HepG2 (cell line): Measurements from ENCODE around the gene DIMT1. TPM values are rescaled to one million over a fixed set of nuclear protein-coding genes. Genes with fewer than 3 reads are reported as not detected.

ENCODE experiments used
- ATM ChIP-seq: fragments of 450-650 bp; IDR thresholded peaks from 2 replicates; pipeline ENCODE4 v1.7.1; 2017; ENCODE audit warnings: mild to moderate bottlenecking, borderline replicate concordance
- FOXK1 ChIP-seq: sonication (generic); formaldehyde crosslinking; IDR thresholded peaks from 2 replicates; pipeline ENCODE4 v1.4.0; 2020; ENCODE audit warnings: low read depth, missing genetic modification reagents, borderline replicate concordance
- MBNL3 ChIP-seq: fragments of 250-450 bp; sonication (Bioruptor Pico); conservative IDR thresholded peaks from 2 replicates; pipeline ENCODE4 v1.8.0; 2022; ENCODE audit warnings: mild to moderate bottlenecking, inconsistent platforms
- MED1 ChIP-seq: sonication (generic); formaldehyde crosslinking; IDR thresholded peaks from 2 replicates; pipeline ENCODE4 v1.4.0; 2020; ENCODE audit warnings: missing genetic modification reagents
- MZF1 ChIP-seq: sonication (generic); formaldehyde crosslinking; IDR thresholded peaks from 2 replicates; pipeline ENCODE4 v1.8.1; 2023; ENCODE audit warnings: mild to moderate bottlenecking, missing genetic modification reagents, borderline replicate concordance
- PHB2 ChIP-seq: fragments of 450-650 bp; IDR thresholded peaks from 2 replicates; pipeline ENCODE4 v1.6.1; 2018; ENCODE audit not compliant: partially characterized antibody
- XBP1 ChIP-seq: sonication (generic); formaldehyde crosslinking; IDR thresholded peaks from 2 replicates; pipeline ENCODE4 v1.5.0; 2020; ENCODE audit warnings: missing genetic modification reagents
- ZFP41 ChIP-seq: sonication (generic); formaldehyde crosslinking; IDR thresholded peaks from 2 replicates; pipeline ENCODE4 v1.4.0; 2020; ENCODE audit warnings: mild to moderate bottlenecking, missing genetic modification reagents, borderline replicate concordance
- ZNF251 ChIP-seq: sonication (generic); formaldehyde crosslinking; IDR thresholded peaks from 2 replicates; pipeline ENCODE4 v1.9.0; 2021; ENCODE audit warnings: mild to moderate bottlenecking, missing genetic modification reagents
- ZNF282 ChIP-seq: fragments of 450-650 bp; IDR thresholded peaks from 2 replicates; pipeline ENCODE4 v1.6.1; 2018; ENCODE audit not compliant: partially characterized antibody
- ZNF512 ChIP-seq: sonication (generic); formaldehyde crosslinking; IDR thresholded peaks from 2 replicates; pipeline ENCODE4 v1.4.0; 2020; ENCODE audit warnings: mild to moderate bottlenecking, missing genetic modification reagents
- ZNF549 ChIP-seq: sonication (generic); formaldehyde crosslinking; IDR thresholded peaks from 2 replicates; pipeline ENCODE4 v1.5.0; 2020; ENCODE audit warnings: missing genetic modification reagents
- ZNF563 ChIP-seq: sonication (generic); formaldehyde crosslinking; IDR thresholded peaks from 2 replicates; pipeline ENCODE4 v1.8.0; 2022; ENCODE audit warnings: mild to moderate bottlenecking, moderate library complexity, missing genetic modification reagents
- ZNF776 ChIP-seq: sonication (generic); formaldehyde crosslinking; IDR thresholded peaks from 2 replicates; pipeline ENCODE4 v1.4.0; 2020; ENCODE audit warnings: mild to moderate bottlenecking, missing genetic modification reagents
- ZNF781 ChIP-seq: sonication (generic); formaldehyde crosslinking; IDR thresholded peaks from 2 replicates; pipeline ENCODE4 v1.5.1; 2020; ENCODE audit warnings: borderline replicate concordance, mild to moderate bottlenecking, missing genetic modification reagents; ENCODE audit errors: not compliant biosample characterization
- polyA plus RNA-seq, 8 experiments: library from polyadenylated mRNA; depleted of rRNA in 3 of 8; stranded (reverse) in 7 of 8; unstranded in 1 of 8; fragments of >200 nt; fragmentation: Illumina TruSeq in 4 of 8; extraction: Trizol in 4 of 8; gene quantifications; 2 replicates each; pipeline versions ENCODE4 v1.2.1 to v1.2.3, GENCODE V29; 2011 to 2016; ENCODE audit warnings: low read depth in 4 of 8, missing spikeins in 1 of 8, mixed read lengths in 1 of 8; ENCODE audit not compliant: insufficient read depth in 1 of 8
- total RNA-seq, 5 experiments: library from RNA; depleted of rRNA; stranded (reverse); fragments of >200 nt; fragmentation: Illumina TruSeq; extraction: Trizol; gene quantifications; 2 replicates each; pipeline ENCODE4 v1.2.3, GENCODE V29; 2016; ENCODE audit warnings: low read depth in 1 of 5
- TF ChIP-seq, protein P1 (sequence below): sonication (generic); formaldehyde crosslinking; IDR thresholded peaks from 2 replicates; pipeline ENCODE4 v1.4.0; 2020; ENCODE audit warnings: missing genetic modification reagents, borderline replicate concordance
- TF ChIP-seq, protein P2 (sequence below): sonication (generic); formaldehyde crosslinking; IDR thresholded peaks from 2 replicates; pipeline ENCODE4 v1.8.0; 2022; ENCODE audit warnings: missing genetic modification reagents, mild to moderate bottlenecking, inconsistent platforms, borderline replicate concordance
- TF ChIP-seq, protein P3 (sequence below): sonication (generic); formaldehyde crosslinking; IDR thresholded peaks from 2 replicates; pipeline ENCODE4 v1.8.0; 2022; ENCODE audit warnings: mild to moderate bottlenecking, missing genetic modification reagents, borderline replicate concordance
- TF ChIP-seq, protein P4 (sequence below): sonication (generic); formaldehyde crosslinking; IDR thresholded peaks from 2 replicates; pipeline ENCODE4 v1.4.0; 2020; ENCODE audit warnings: mild to moderate bottlenecking, low read depth, missing genetic modification reagents

The DIMT1 gene
- total and polyA plus RNA-seq, 2 of the 13 experiments (the other 11 are each of a cell fraction or from before 2014, with no cell fraction given) = 16.1 to 35.2 TPM

- TF ChIP-seq, protein P1, sequence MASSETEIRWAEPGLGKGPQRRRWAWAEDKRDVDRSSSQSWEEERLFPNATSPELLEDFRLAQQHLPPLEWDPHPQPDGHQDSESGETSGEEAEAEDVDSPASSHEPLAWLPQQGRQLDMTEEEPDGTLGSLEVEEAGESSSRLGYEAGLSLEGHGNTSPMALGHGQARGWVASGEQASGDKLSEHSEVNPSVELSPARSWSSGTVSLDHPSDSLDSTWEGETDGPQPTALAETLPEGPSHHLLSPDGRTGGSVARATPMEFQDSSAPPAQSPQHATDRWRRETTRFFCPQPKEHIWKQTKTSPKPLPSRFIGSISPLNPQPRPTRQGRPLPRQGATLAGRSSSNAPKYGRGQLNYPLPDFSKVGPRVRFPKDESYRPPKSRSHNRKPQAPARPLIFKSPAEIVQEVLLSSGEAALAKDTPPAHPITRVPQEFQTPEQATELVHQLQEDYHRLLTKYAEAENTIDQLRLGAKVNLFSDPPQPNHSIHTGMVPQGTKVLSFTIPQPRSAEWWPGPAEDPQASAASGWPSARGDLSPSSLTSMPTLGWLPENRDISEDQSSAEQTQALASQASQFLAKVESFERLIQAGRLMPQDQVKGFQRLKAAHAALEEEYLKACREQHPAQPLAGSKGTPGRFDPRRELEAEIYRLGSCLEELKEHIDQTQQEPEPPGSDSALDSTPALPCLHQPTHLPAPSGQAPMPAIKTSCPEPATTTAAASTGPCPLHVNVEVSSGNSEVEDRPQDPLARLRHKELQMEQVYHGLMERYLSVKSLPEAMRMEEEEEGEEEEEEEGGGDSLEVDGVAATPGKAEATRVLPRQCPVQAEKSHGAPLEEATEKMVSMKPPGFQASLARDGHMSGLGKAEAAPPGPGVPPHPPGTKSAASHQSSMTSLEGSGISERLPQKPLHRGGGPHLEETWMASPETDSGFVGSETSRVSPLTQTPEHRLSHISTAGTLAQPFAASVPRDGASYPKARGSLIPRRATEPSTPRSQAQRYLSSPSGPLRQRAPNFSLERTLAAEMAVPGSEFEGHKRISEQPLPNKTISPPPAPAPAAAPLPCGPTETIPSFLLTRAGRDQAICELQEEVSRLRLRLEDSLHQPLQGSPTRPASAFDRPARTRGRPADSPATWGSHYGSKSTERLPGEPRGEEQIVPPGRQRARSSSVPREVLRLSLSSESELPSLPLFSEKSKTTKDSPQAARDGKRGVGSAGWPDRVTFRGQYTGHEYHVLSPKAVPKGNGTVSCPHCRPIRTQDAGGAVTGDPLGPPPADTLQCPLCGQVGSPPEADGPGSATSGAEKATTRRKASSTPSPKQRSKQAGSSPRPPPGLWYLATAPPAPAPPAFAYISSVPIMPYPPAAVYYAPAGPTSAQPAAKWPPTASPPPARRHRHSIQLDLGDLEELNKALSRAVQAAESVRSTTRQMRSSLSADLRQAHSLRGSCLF = no peak
- TF ChIP-seq FOXK1 (CRISPR knock-in tag) = peak; percentile 97
- no peak for TF ChIP-seq ZNF549
- no peak for TF ChIP-seq MBNL3 (CRISPR knock-in tag)
- TF ChIP-seq, protein P2, sequence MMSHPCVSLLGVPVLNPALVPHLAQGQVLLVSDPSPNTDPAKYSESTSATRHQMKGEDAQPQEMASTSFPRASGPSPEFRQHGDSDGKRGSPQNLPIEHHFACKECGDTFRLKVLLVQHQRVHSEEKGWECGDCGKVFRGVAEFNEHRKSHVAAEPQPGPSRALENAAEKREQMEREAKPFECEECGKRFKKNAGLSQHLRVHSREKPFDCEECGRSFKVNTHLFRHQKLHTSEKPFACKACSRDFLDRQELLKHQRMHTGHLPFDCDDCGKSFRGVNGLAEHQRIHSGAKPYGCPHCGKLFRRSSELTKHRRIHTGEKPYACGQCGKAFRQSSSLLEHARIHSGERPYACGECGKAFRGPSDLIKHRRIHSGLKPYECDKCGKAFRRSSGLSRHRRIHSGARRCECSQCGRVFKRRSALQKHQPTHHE (CRISPR knock-in tag) = peak; percentile 41; the same call in 1 of the 2 replicates
- no peak for TF ChIP-seq ZNF776 (CRISPR knock-in tag)
- TF ChIP-seq, protein P3, sequence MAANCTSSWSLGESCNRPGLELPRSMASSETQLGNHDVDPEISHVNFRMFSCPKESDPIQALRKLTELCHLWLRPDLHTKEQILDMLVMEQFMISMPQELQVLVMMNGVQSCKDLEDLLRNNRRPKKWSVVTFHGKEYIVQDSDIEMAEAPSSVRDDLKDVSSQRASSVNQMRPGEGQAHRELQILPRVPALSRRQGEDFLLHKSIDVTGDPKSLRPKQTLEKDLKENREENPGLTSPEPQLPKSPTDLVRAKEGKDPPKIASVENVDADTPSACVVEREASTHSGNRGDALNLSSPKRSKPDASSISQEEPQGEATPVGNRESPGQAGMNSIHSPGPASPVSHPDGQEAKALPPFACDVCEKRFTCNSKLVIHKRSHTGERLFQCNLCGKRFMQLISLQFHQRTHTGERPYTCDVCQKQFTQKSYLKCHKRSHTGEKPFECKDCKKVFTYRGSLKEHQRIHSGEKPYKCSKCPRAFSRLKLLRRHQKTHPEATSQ (CRISPR knock-in tag) = no peak; the same call in 1 of the 2 replicates
- no peak for TF ChIP-seq ZNF563 (CRISPR knock-in tag)
- TF ChIP-seq ZNF781 (CRISPR knock-in tag) = peak; percentile 93
- 0 out of 2 replicates have a peak, but pooled peaks have one; percentile 25 for TF ChIP-seq MZF1 (CRISPR knock-in tag)
- TF ChIP-seq ATM = no peak
- TF ChIP-seq ZNF282 = no peak
- TF ChIP-seq ZFP41 (CRISPR knock-in tag) = 0 out of 2 replicates have a peak, but pooled peaks have one; percentile 58
- no peak for TF ChIP-seq PHB2
- no peak for TF ChIP-seq ZNF512 (CRISPR knock-in tag)
- no peak for TF ChIP-seq ZNF251 (CRISPR knock-in tag)
- TF ChIP-seq XBP1 (CRISPR knock-in tag) = no peak
- TF ChIP-seq MED1 (CRISPR knock-in tag) = peak; percentile 38; the same call in 1 of the 2 replicates
- TF ChIP-seq, protein P4, sequence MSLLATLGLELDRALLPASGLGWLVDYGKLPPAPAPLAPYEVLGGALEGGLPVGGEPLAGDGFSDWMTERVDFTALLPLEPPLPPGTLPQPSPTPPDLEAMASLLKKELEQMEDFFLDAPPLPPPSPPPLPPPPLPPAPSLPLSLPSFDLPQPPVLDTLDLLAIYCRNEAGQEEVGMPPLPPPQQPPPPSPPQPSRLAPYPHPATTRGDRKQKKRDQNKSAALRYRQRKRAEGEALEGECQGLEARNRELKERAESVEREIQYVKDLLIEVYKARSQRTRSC = no peak
Observed at GRCh38 chr5:62412549-62413329, 9.0 kb upstream of the DIMT1 start, which contains the start of gene IPO11 (continued).
